Memory B cell (primary cell): ENCODE measurements around the gene MFRP.

Source experiments
- ATAC-seq: fragments of 150-1000 bp; cut with Tn5 transposase; 2 replicates; pipeline ENCODE4 v1.10.0; 2021; ENCODE audit warnings: low read depth, mild to moderate bottlenecking, moderate library complexity
- DNase-seq, 2 donors: peaks; one replicate each; pipeline ENCODE4 v3.0.0; 2022; ENCODE audit warnings: low spot score in 2 of 2
- H3K27ac Mint-ChIP-seq: one replicate; pipeline ENCODE4 v1.8.0; 2022; ENCODE audit warnings: mild to moderate bottlenecking, moderate library complexity, mixed read lengths
- H3K27me3 Mint-ChIP-seq: one replicate; pipeline ENCODE4 v1.8.0; 2022; ENCODE audit warnings: mixed read lengths
- H3K36me3 Mint-ChIP-seq: one replicate; pipeline ENCODE4 v1.8.0; 2022; ENCODE audit warnings: mild to moderate bottlenecking, mixed read lengths
- H3K4me1 Mint-ChIP-seq: one replicate; pipeline ENCODE4 v1.8.0; 2022; ENCODE audit warnings: mixed read lengths
- H3K4me3 Mint-ChIP-seq: one replicate; pipeline ENCODE4 v1.8.0; 2022; ENCODE audit warnings: mild to moderate bottlenecking, moderate library complexity, mixed read lengths
- H3K9me3 Mint-ChIP-seq: one replicate; pipeline ENCODE4 v1.8.0; 2022; ENCODE audit warnings: mixed read lengths

Gene MFRP

GRCh38 chr11:119316016-119316728 is 30.3 kb downstream of the MFRP start:
- H3K4me1 Mint-ChIP-seq = peaks cover 21% of the 10 kb centered on the region
- DNase-seq = no peak
- H3K4me3 Mint-ChIP-seq = peak overlapping the region; percentile 78
- no peak overlapping the region for H3K27ac Mint-ChIP-seq
- H3K27me3 Mint-ChIP-seq = peaks cover 17% of the 10 kb centered on the region
- ATAC-seq = no peak
- H3K36me3 Mint-ChIP-seq = no peaks in the 10 kb centered on the region
- H3K9me3 Mint-ChIP-seq = no peaks in the 10 kb centered on the region

- peak overlapping the region; percentile 6 for H3K27ac Mint-ChIP-seq
- peak; percentile 74 for ATAC-seq
- no peaks in the 10 kb centered on the region for H3K36me3 Mint-ChIP-seq
- peaks cover 21% of the 10 kb centered on the region for H3K4me1 Mint-ChIP-seq
- H3K4me3 Mint-ChIP-seq = peak overlapping the region; percentile 78
- peaks cover 17% of the 10 kb centered on the region for H3K27me3 Mint-ChIP-seq
- peak; percentile 59 to 63 for DNase-seq
- no peaks in the 10 kb centered on the region for H3K9me3 Mint-ChIP-seq
These were observed 31.1 kb downstream of the MFRP start for GRCh38 chr11:119315131-119316015.

- no peaks in the 10 kb centered on the region for H3K9me3 Mint-ChIP-seq
- DNase-seq (no peak), ATAC-seq (no peak)
- no peaks in the 10 kb centered on the region for H3K36me3 Mint-ChIP-seq
- H3K4me1 Mint-ChIP-seq = peaks cover 18% of the 10 kb centered on the region
- peak overlapping the region; percentile 78 for H3K4me3 Mint-ChIP-seq
- H3K27ac Mint-ChIP-seq = peak overlapping the region; percentile 6
- H3K27me3 Mint-ChIP-seq = peaks cover 15% of the 10 kb centered on the region
These were observed 31.8 kb downstream of the MFRP start for GRCh38 chr11:119314726-119315125.

- ATAC-seq (no peak), DNase-seq (no peak)
- Mint-ChIP-seq H3K27ac (no peak overlapping the region), H3K4me3 (no peak overlapping the region), H3K4me1 (peaks cover 9% of the 10 kb centered on the region), H3K36me3 (no peaks in the 10 kb centered on the region), H3K27me3 (peaks cover 8% of the 10 kb centered on the region), H3K9me3 (no peaks in the 10 kb centered on the region)
These were observed 35.8 kb downstream of the MFRP start for GRCh38 chr11:119310682-119311052.

- peaks cover 4% of the 10 kb centered on the region for H3K4me1 Mint-ChIP-seq
- ATAC-seq (no peak), DNase-seq (no peak)
- H3K27ac Mint-ChIP-seq = no peak overlapping the region
- H3K4me3 Mint-ChIP-seq = no peak overlapping the region
- H3K9me3 Mint-ChIP-seq = no peaks in the 10 kb centered on the region
- peaks cover 3% of the 10 kb centered on the region for H3K36me3 Mint-ChIP-seq
- peaks cover 8% of the 10 kb centered on the region for H3K27me3 Mint-ChIP-seq
These were observed 36.4 kb downstream of the MFRP start for GRCh38 chr11:119309953-119310681.

GRCh38 chr11:119309411-119309810 is 37.1 kb downstream of the MFRP start:
- Mint-ChIP-seq H3K4me3 (no peak overlapping the region), H3K36me3 (peaks cover 5% of the 10 kb centered on the region), H3K9me3 (no peaks in the 10 kb centered on the region), H3K27ac (no peak overlapping the region), H3K27me3 (peaks cover 4% of the 10 kb centered on the region), H3K4me1 (no peaks in the 10 kb centered on the region)
- ATAC-seq (no peak), DNase-seq (no peak)

GRCh38 chr11:119307974-119308373 is 38.5 kb downstream of the MFRP start:
- Mint-ChIP-seq H3K4me1 (no peaks in the 10 kb centered on the region), H3K27ac (no peak overlapping the region)
- no peak for ATAC-seq

GRCh38 chr11:119307219-119307618 is 39.3 kb downstream of the MFRP start:
- Mint-ChIP-seq H3K9me3 (no peaks in the 10 kb centered on the region), H3K4me1 (no peaks in the 10 kb centered on the region), H3K36me3 (peaks cover 21% of the 10 kb centered on the region), H3K27me3 (no peaks in the 10 kb centered on the region), H3K4me3 (no peak overlapping the region), H3K27ac (no peak overlapping the region)
- ATAC-seq = no peak
- no peak for DNase-seq

More at GRCh38 chr11:119307974-119308373, 38.5 kb downstream of the MFRP start:
- no peaks in the 10 kb centered on the region for H3K9me3 Mint-ChIP-seq
- H3K27me3 Mint-ChIP-seq = no peaks in the 10 kb centered on the region
- H3K4me3 Mint-ChIP-seq = no peak overlapping the region
- H3K36me3 Mint-ChIP-seq = peaks cover 16% of the 10 kb centered on the region
- no peak for DNase-seq

- no peak overlapping the region for H3K4me3 Mint-ChIP-seq
- no peak for DNase-seq
- H3K4me1 Mint-ChIP-seq = no peaks in the 10 kb centered on the region
- peaks cover 26% of the 10 kb centered on the region for H3K36me3 Mint-ChIP-seq
- no peaks in the 10 kb centered on the region for H3K9me3 Mint-ChIP-seq
- no peaks in the 10 kb centered on the region for H3K27me3 Mint-ChIP-seq
- no peak for ATAC-seq
- peak overlapping the region; percentile 12 for H3K27ac Mint-ChIP-seq
These were observed 40.1 kb downstream of the MFRP start for GRCh38 chr11:119306373-119306890.

- Mint-ChIP-seq H3K4me3 (no peak overlapping the region), H3K4me1 (no peaks in the 10 kb centered on the region), H3K9me3 (no peaks in the 10 kb centered on the region), H3K36me3 (peaks cover 30% of the 10 kb centered on the region), H3K27me3 (no peaks in the 10 kb centered on the region), H3K27ac (peak overlapping the region; percentile 51)
- ATAC-seq (no peak), DNase-seq (no peak)
These were observed 40.7 kb downstream of the MFRP start for GRCh38 chr11:119305556-119306372.

GRCh38 chr11:119303227-119303718 is 43.2 kb downstream of the MFRP start:
- Mint-ChIP-seq H3K27ac (no peak overlapping the region), H3K4me3 (no peak overlapping the region), H3K4me1 (no peaks in the 10 kb centered on the region), H3K9me3 (no peaks in the 10 kb centered on the region), H3K36me3 (peaks cover 45% of the 10 kb centered on the region), H3K27me3 (no peaks in the 10 kb centered on the region)
- DNase-seq (no peak), ATAC-seq (no peak)

GRCh38 chr11:119300198-119300964 is 46.1 kb downstream of the MFRP start:
- Mint-ChIP-seq H3K27me3 (no peaks in the 10 kb centered on the region), H3K4me3 (no peak overlapping the region), H3K36me3 (peaks cover 52% of the 10 kb centered on the region), H3K4me1 (no peaks in the 10 kb centered on the region), H3K27ac (no peak overlapping the region), H3K9me3 (no peaks in the 10 kb centered on the region)
- ATAC-seq = no peak
- no peak for DNase-seq
